Stimulated activated CD8-positive, alpha-beta memory T cell treated with anti-CD3 and anti-CD28 coated beads, Interleukin-12 subunit alpha, Interleukin-12 subunit beta, amount 100 ng/mL, for 24 hours (primary cell): ENCODE results near the gene DEPDC5.
A peak's percentile ranks its signal among the peaks of the same experiment; 100 is the strongest.

Source experiments
- DNase-seq: peaks from one replicate; pipeline ENCODE4 v3.0.0-alpha.2; 2020; ENCODE audit errors: extremely low read depth

Gene DEPDC5

GRCh38 chr22:31925056-31925455 lies 171.2 kb downstream of the DEPDC5 start:
- DNase-seq = no peak

GRCh38 chr22:31926024-31926423 lies 172.2 kb downstream of the DEPDC5 start:
- DNase-seq = no peak

- DNase-seq = no peak
These were observed 173.2 kb downstream of the DEPDC5 start for GRCh38 chr22:31926969-31927368.

GRCh38 chr22:31927562-31927961 lies 173.7 kb downstream of the DEPDC5 start:
- no peak for DNase-seq

GRCh38 chr22:31929167-31929930 lies 175.5 kb downstream of the DEPDC5 start:
- no peak for DNase-seq

- DNase-seq = no peak
These were observed 179.0 kb downstream of the DEPDC5 start for GRCh38 chr22:31932863-31933262.

GRCh38 chr22:31933406-31933805 lies 179.6 kb downstream of the DEPDC5 start:
- DNase-seq = no peak

- no peak for DNase-seq
These were observed 180.1 kb downstream of the DEPDC5 start for GRCh38 chr22:31933816-31934482.

- DNase-seq = no peak
These were observed 182.3 kb downstream of the DEPDC5 start for GRCh38 chr22:31935961-31936635.

GRCh38 chr22:31937341-31937740 lies 183.5 kb downstream of the DEPDC5 start:
- DNase-seq = no peak

- no peak for DNase-seq
These were observed 184.5 kb downstream of the DEPDC5 start for GRCh38 chr22:31938296-31938695.

GRCh38 chr22:31940506-31940905 lies 186.7 kb downstream of the DEPDC5 start:
- DNase-seq = no peak

- DNase-seq = no peak
These were observed 188.3 kb downstream of the DEPDC5 start for GRCh38 chr22:31942091-31942490.

- no peak for DNase-seq
These were observed 189.6 kb downstream of the DEPDC5 start for GRCh38 chr22:31943206-31943977.

- peak; percentile 76 for DNase-seq
These were observed 190.3 kb downstream of the DEPDC5 start, which contains the start of gene YWHAH for GRCh38 chr22:31943978-31944699. Gene YWHAH, plus strand, starts transcription at chr22:31944535. Its CDS starts 199 bp downstream, at chr22:31944734.

GRCh38 chr22:31944700-31945442 lies 191.1 kb downstream of the DEPDC5 start:
- DNase-seq = no peak

- DNase-seq = no peak
These were observed 191.6 kb downstream of the DEPDC5 start for GRCh38 chr22:31945443-31945855.

GRCh38 chr22:31945971-31946680 lies 192.3 kb downstream of the DEPDC5 start:
- DNase-seq = no peak

- DNase-seq = no peak
These were observed 193.5 kb downstream of the DEPDC5 start for GRCh38 chr22:31947296-31947695.

- no peak for DNase-seq
These were observed 194.2 kb downstream of the DEPDC5 start for GRCh38 chr22:31948002-31948401.
